Thymus (tissue), 11 donors: ENCODE measurements around the gene UGT3A1. TPM values are rescaled to one million over a fixed set of nuclear protein-coding genes. Genes with fewer than 3 reads are reported as not detected.
"Not testable (repeated sequence)": the region's sequence is repeated elsewhere in the genome, so short reads cannot be mapped to it uniquely, and the experiment has no call there.

Source experiments
- DNase-seq, 9 donors: peaks; one replicate each; pipeline ENCODE4 v3.0.0-alpha.2; 2013; ENCODE audit warnings: low spot score in 9 of 9, low read depth in 6 of 9, missing footprints in 1 of 9
- H3K27ac ChIP-seq, 2 donors: one replicate each; pipeline ENCODE4 v1.5.1; 2013; ENCODE audit warnings: control low read depth in 1 of 2, low read depth in 1 of 2, low read length in 1 of 2, mild to moderate bottlenecking in 1 of 2, moderate library complexity in 1 of 2
- H3K27me3 ChIP-seq, 2 donors: one replicate each; pipeline ENCODE4 v1.5.1; 2013; ENCODE audit warnings: low read length in 1 of 2; ENCODE audit not compliant: control insufficient read depth in 2 of 2, insufficient read depth in 1 of 2
- H3K36me3 ChIP-seq, 2 donors: one replicate each; pipeline ENCODE4 v1.5.1; 2013; ENCODE audit warnings: low read length in 1 of 2, mild to moderate bottlenecking in 1 of 2, moderate library complexity in 1 of 2; ENCODE audit not compliant: control insufficient read depth in 2 of 2, insufficient read depth in 2 of 2
- H3K4me1 ChIP-seq, 2 donors: one replicate each; pipeline ENCODE4 v1.5.1; 2013; ENCODE audit warnings: low read length in 2 of 2; ENCODE audit not compliant: control insufficient read depth in 2 of 2, insufficient read depth in 2 of 2
- H3K4me3 ChIP-seq, 2 donors: one replicate each; pipeline ENCODE4 v1.5.1; 2013; ENCODE audit warnings: low read length in 2 of 2, control low read depth in 1 of 2, mild to moderate bottlenecking in 1 of 2
- H3K9me3 ChIP-seq, 2 donors: one replicate each; pipeline ENCODE4 v1.5.1; 2013; ENCODE audit warnings: low read length in 1 of 2, mild to moderate bottlenecking in 1 of 2; ENCODE audit not compliant: control insufficient read depth in 2 of 2, insufficient read depth in 1 of 2
- WGBS: extraction: QIAGEN DNeasy Blood & Tissue Kit; methylation state at CpG from one replicate; pipeline ENCODE4 v1.1.7; 2013; 5-methylcytosine and 5-hydroxymethylcytosine counted together
- polyA plus RNA-seq: library from polyadenylated mRNA; stranded (reverse); fragments of 200-250 nt; gene quantifications from one replicate; pipeline ENCODE4 v1.2.3, GENCODE V29; 2013
- total RNA-seq: library from RNA; stranded (reverse); fragments of 120-200 nt; gene quantifications from one replicate; pipeline ENCODE4 v1.2.4, GENCODE V29; 2013
- donor health status: healthy.

UGT3A1 gene
- total and polyA plus RNA-seq, 2 donors: 0.09 to 0.11 TPM

GRCh38 chr5:36006163-36006562, 15.0 kb upstream of the UGT3A1 start:
- no peak overlapping the region for H3K4me3 ChIP-seq
- no peaks in the 10 kb centered on the region for H3K27me3 ChIP-seq
- WGBS: 94% methylated on average over 1 of the region's 1 CpG
- H3K9me3 ChIP-seq: peaks cover 2 to 7% of the 10 kb centered on the region in 2 donors
- no peak for DNase-seq
- no peak overlapping the region for H3K27ac ChIP-seq
- H3K36me3 ChIP-seq: no peaks in the 10 kb centered on the region
- H3K4me1 ChIP-seq: no peaks in the 10 kb centered on the region

GRCh38 chr5:36001032-36001431, 9.8 kb upstream of the UGT3A1 start:
- 95% methylated on average over 3 of the region's 3 CpGs for WGBS
- Histone ChIP-seq H3K4me3 (no peak overlapping the region), H3K27me3 (no peaks in the 10 kb centered on the region), H3K27ac (no peak overlapping the region), H3K9me3 (no peaks in the 10 kb centered on the region), H3K4me1 (no peaks in the 10 kb centered on the region), H3K36me3 (no peaks in the 10 kb centered on the region)
- DNase-seq: no peak

GRCh38 chr5:35999547-35999946, 8.4 kb upstream of the UGT3A1 start:
- Histone ChIP-seq H3K36me3 (no peaks in the 10 kb centered on the region), H3K4me3 (no peak overlapping the region), H3K27me3 (no peaks in the 10 kb centered on the region), H3K4me1 (no peaks in the 10 kb centered on the region), H3K9me3 (no peaks in the 10 kb centered on the region), H3K27ac (no peak overlapping the region)
- DNase-seq: no peak
- 96% methylated on average over 1 of the region's 1 CpG for WGBS

GRCh38 chr5:35996076-35996475, 4.9 kb upstream of the UGT3A1 start:
- H3K4me1 ChIP-seq: no peaks in the 10 kb centered on the region
- H3K27me3 ChIP-seq: peaks cover 0 to 8% of the 10 kb centered on the region in 2 donors
- WGBS: 98% methylated on average over 4 of the region's 4 CpGs
- no peaks in the 10 kb centered on the region for H3K9me3 ChIP-seq
- no peak overlapping the region for H3K27ac ChIP-seq
- H3K4me3 ChIP-seq: no peak overlapping the region
- no peaks in the 10 kb centered on the region for H3K36me3 ChIP-seq
- DNase-seq: no peak

GRCh38 chr5:35990520-35990919, 670 bp downstream of the UGT3A1 start:
- no peak overlapping the region for H3K27ac ChIP-seq
- no peak overlapping the region for H3K4me3 ChIP-seq
- H3K27me3 ChIP-seq: peaks cover 0 to 23% of the 10 kb centered on the region in 2 donors
- no peaks in the 10 kb centered on the region for H3K36me3 ChIP-seq
- peaks cover 0 to 4% of the 10 kb centered on the region in 2 donors for H3K9me3 ChIP-seq
- peaks cover 0 to 4% of the 10 kb centered on the region in 2 donors for H3K4me1 ChIP-seq
- WGBS: 49% methylated on average over 12 of the region's 12 CpGs
- no peak for DNase-seq

GRCh38 chr5:35988529-35988928, 2.7 kb downstream of the UGT3A1 start:
- Histone ChIP-seq H3K9me3 (peaks cover 0 to 4% of the 10 kb centered on the region in 2 donors), H3K36me3 (no peaks in the 10 kb centered on the region), H3K27me3 (peaks cover 0 to 23% of the 10 kb centered on the region in 2 donors), H3K27ac (no peak overlapping the region), H3K4me1 (peaks cover 0 to 4% of the 10 kb centered on the region in 2 donors), H3K4me3 (no peak overlapping the region)
- no peak for DNase-seq
- 71% methylated on average over 4 of the region's 4 CpGs for WGBS

GRCh38 chr5:35987776-35988175, 3.4 kb downstream of the UGT3A1 start:
- Histone ChIP-seq H3K4me3 (no peak overlapping the region), H3K27me3 (peaks cover 0 to 23% of the 10 kb centered on the region in 2 donors), H3K27ac (no peak overlapping the region), H3K36me3 (no peaks in the 10 kb centered on the region), H3K4me1 (peaks cover 0 to 4% of the 10 kb centered on the region in 2 donors), H3K9me3 (peaks cover 0 to 4% of the 10 kb centered on the region in 2 donors)
- 90% methylated on average over 3 of the region's 3 CpGs for WGBS
- DNase-seq: no peak

- Histone ChIP-seq H3K4me3 (no peak overlapping the region), H3K27me3 (no peaks in the 10 kb centered on the region), H3K9me3 (peaks cover 2 to 7% of the 10 kb centered on the region in 2 donors), H3K27ac (no peak overlapping the region), H3K4me1 (no peaks in the 10 kb centered on the region), H3K36me3 (no peaks in the 10 kb centered on the region)
- DNase-seq: no peak
Measured at GRCh38 chr5:35979715-35980114, 11.5 kb downstream of the UGT3A1 start.

GRCh38 chr5:35976859-35977258, 14.3 kb downstream of the UGT3A1 start:
- not testable (repeated sequence) for H3K4me1 ChIP-seq, H3K36me3 ChIP-seq, H3K4me3 ChIP-seq, H3K9me3 ChIP-seq, H3K27ac ChIP-seq, DNase-seq, H3K27me3 ChIP-seq
- WGBS: 88% methylated on average over 3 of the region's 3 CpGs

GRCh38 chr5:35974570-35974969, 16.6 kb downstream of the UGT3A1 start:
- no peaks in the 10 kb centered on the region for H3K36me3 ChIP-seq
- DNase-seq: no peak
- H3K4me1 ChIP-seq: no peaks in the 10 kb centered on the region
- 75% methylated on average over 4 of the region's 4 CpGs for WGBS
- no peak overlapping the region for H3K4me3 ChIP-seq
- no peaks in the 10 kb centered on the region for H3K9me3 ChIP-seq
- no peaks in the 10 kb centered on the region for H3K27me3 ChIP-seq
- no peak overlapping the region for H3K27ac ChIP-seq
